ENCODE data around the gene ALS2. TPM values are rescaled to one million over a fixed set of nuclear protein-coding genes. Genes with fewer than 3 reads are reported as not detected.

The ALS2 gene
- total RNA-seq, 1 experiment from 2014 or later, result 47.5 TPM

- Histone ChIP-seq H3K27ac (ENCODE audit: low read length) (no peak overlapping the region), H3K9me3 (ENCODE audit: control insufficient read depth, insufficient read depth, low read depth, low read length) (no peaks in the 10 kb centered on the region), H3K27me3 (ENCODE audit: control insufficient read depth, insufficient read depth, low read length) (no peaks in the 10 kb centered on the region), H3K4me1 (ENCODE audit: control insufficient read depth, insufficient read depth, low read length) (no peaks in the 10 kb centered on the region; the same call in 1 of the 2 replicates), H3K4me3 (ENCODE audit: low read depth in 2 of 2, low read length in 2 of 2) (no peak overlapping the region), H3K36me3 (ENCODE audit: control insufficient read depth, insufficient read depth, low read length) (peaks cover 36% of the 10 kb centered on the region)
- DNase-seq (ENCODE audit: low read depth, low spot score) (no peak), ATAC-seq (no peak)
- TF ChIP-seq REST (IDR thresholded peaks at IDR 0.05; ENCODE audit: insufficient read depth in 1 of 2, low read depth in 2 of 2, low read length in 1 of 2) (no peak), SIN3A (IDR thresholded peaks at IDR 0.05; ENCODE audit: borderline replicate concordance, insufficient read depth, low read depth, low read length) (no peak), POLR2AphosphoS5 (IDR thresholded peaks at IDR 0.05; ENCODE audit: low read depth, low read length) (no peak), CTCF (IDR thresholded peaks at IDR 0.05) (no peak), TCF7L2 (IDR thresholded peaks at IDR 0.05; ENCODE audit: low read depth, low read length) (no peak)
- POLR2A ChIA-PET, result no interaction called here
- CTCF ChIA-PET, result no interaction called here
- in situ Hi-C loops (cut with HindIII; ENCODE audit: low pct_unique_long_range_greater_than_20kb, low sequenced_read_pairs) (no loop called here), intact Hi-C loops (cut with micrococcal nuclease; ENCODE audit: unreplicated experiment) (no loop called here)
- no TSS peak for BruUV-seq (replicated peaks)
These were observed 29.2 kb downstream of the ALS2 start for GRCh38 chr2:201751566-201751965.

- H3K36me3 ChIP-seq (ENCODE audit: control insufficient read depth, insufficient read depth, low read length), result peaks cover 34% of the 10 kb centered on the region
- ATAC-seq (no peak), DNase-seq (ENCODE audit: low read depth, low spot score) (no peak)
- CTCF ChIA-PET, result no interaction called here
- in situ Hi-C loops (cut with HindIII; ENCODE audit: low pct_unique_long_range_greater_than_20kb, low sequenced_read_pairs) (no loop called here), intact Hi-C loops (cut with micrococcal nuclease; ENCODE audit: unreplicated experiment) (no loop called here)
- no peak overlapping the region for H3K4me3 ChIP-seq (ENCODE audit: low read depth in 2 of 2, low read length in 2 of 2)
- POLR2A ChIA-PET, result no interaction called here
- H3K4me1 ChIP-seq (ENCODE audit: control insufficient read depth, insufficient read depth, low read length), result no peaks in the 10 kb centered on the region
- H3K27ac ChIP-seq (ENCODE audit: low read length), result no peak overlapping the region
- TF ChIP-seq REST (IDR thresholded peaks at IDR 0.05; ENCODE audit: insufficient read depth in 1 of 2, low read depth in 2 of 2, low read length in 1 of 2) (no peak), CTCF (IDR thresholded peaks at IDR 0.05) (no peak), POLR2AphosphoS5 (IDR thresholded peaks at IDR 0.05; ENCODE audit: low read depth, low read length) (no peak), SIN3A (IDR thresholded peaks at IDR 0.05; ENCODE audit: borderline replicate concordance, insufficient read depth, low read depth, low read length) (no peak), TCF7L2 (IDR thresholded peaks at IDR 0.05; ENCODE audit: low read depth, low read length) (no peak)
- H3K27me3 ChIP-seq (ENCODE audit: control insufficient read depth, insufficient read depth, low read length), result no peaks in the 10 kb centered on the region
- no peaks in the 10 kb centered on the region for H3K9me3 ChIP-seq (ENCODE audit: control insufficient read depth, insufficient read depth, low read depth, low read length)
- BruUV-seq (replicated peaks), result no TSS peak
These were observed 34.2 kb downstream of the ALS2 start for GRCh38 chr2:201746551-201746950.

Measured in Panc1 (cell line).